T-helper 17 cell (primary cell): Measurements from ENCODE around the gene BTNL8. TPM values are rescaled to one million over a fixed set of nuclear protein-coding genes. Genes with fewer than 3 reads are reported as not detected.

Experiments
- ATAC-seq: fragments of 150-1000 bp; cut with Tn5 transposase; 2 replicates; pipeline ENCODE4 v1.10.0; 2021; ENCODE audit warnings: mild to moderate bottlenecking, moderate library complexity
- DNase-seq, 3 donors: peaks; one replicate each; pipeline versions ENCODE4 v3.0.0 to v3.0.0-alpha.2; 2020 to 2021
- H3K9me3 ChIP-seq: one replicate; pipeline ENCODE4 v1.7.0; 2013; ENCODE audit warnings: low read length, mild to moderate bottlenecking; ENCODE audit not compliant: control insufficient read depth, poor library complexity, severe bottlenecking
- H3K27ac Mint-ChIP-seq: one replicate; pipeline ENCODE4 v1.8.0; 2022; ENCODE audit warnings: mild to moderate bottlenecking, moderate library complexity, mixed read lengths
- H3K27me3 Mint-ChIP-seq: one replicate; pipeline ENCODE4 v1.8.0; 2022; ENCODE audit warnings: mixed read lengths
- H3K36me3 Mint-ChIP-seq: one replicate; pipeline ENCODE4 v1.8.0; 2022; ENCODE audit warnings: low read depth, mixed read lengths
- H3K4me1 Mint-ChIP-seq: one replicate; pipeline ENCODE4 v1.8.0; 2022; ENCODE audit warnings: mild to moderate bottlenecking, mixed read lengths
- H3K4me3 Mint-ChIP-seq: one replicate; pipeline ENCODE4 v1.8.0; 2022; ENCODE audit warnings: mild to moderate bottlenecking, moderate library complexity, mixed read lengths
- total RNA-seq, 4 donors: library from RNA in 2 of 4; stranded (reverse) in 2 of 4; gene quantifications; one replicate each; pipeline ENCODE4 v1.2.3 and lab custom pipeline; 2022 to 2026

BTNL8 gene, protein sequence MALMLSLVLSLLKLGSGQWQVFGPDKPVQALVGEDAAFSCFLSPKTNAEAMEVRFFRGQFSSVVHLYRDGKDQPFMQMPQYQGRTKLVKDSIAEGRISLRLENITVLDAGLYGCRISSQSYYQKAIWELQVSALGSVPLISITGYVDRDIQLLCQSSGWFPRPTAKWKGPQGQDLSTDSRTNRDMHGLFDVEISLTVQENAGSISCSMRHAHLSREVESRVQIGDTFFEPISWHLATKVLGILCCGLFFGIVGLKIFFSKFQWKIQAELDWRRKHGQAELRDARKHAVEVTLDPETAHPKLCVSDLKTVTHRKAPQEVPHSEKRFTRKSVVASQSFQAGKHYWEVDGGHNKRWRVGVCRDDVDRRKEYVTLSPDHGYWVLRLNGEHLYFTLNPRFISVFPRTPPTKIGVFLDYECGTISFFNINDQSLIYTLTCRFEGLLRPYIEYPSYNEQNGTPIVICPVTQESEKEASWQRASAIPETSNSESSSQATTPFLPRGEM
- total RNA-seq (not detected), total RNA-seq (lab: John Stamatoyannopoulos, UW) (0 reads per million in 2 donors)

DNA sequence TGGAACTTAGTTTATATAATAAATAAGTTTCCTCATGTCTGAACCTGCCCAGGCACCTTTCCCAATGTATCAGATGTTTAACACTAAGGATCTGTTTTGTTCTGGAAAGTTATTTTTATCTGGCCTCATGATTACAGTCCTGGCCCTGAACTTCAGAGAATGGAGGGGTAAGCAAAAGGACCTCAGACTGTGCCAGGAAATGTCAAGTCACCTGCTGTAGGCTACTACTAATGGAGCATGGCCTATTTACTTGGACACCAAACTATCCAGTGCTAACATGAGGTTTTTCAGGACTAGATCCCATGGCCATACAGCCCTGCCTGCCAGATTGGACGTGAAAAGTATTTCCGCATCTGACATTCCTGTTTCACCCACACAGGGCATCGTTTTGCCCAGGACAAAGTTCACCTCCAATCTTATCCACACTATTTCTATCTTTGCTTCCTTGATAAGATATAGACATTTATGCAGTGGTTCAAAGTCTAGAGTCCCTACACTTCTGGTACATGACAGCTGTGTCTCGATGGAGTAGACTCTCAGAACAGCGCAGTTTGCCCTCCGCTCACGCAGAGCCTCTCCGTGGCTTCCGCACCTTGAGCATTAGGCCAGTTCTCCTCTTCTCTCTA, at the start of gene BTNL8:
TSS of gene BTNL8 (plus strand) at position 539 of the 626 bp plus-strand sequence. CDS start 152 bp downstream, outside the sequence.
- DNase-seq (no peak), ATAC-seq (no peak)
- H3K4me3 Mint-ChIP-seq: no peak within 1 kb of the TSS
- no peaks in the 10 kb centered on the region for H3K4me1 Mint-ChIP-seq
- peaks cover 17% of the 10 kb centered on the region for H3K27me3 Mint-ChIP-seq
- H3K9me3 ChIP-seq: no peaks in the 10 kb centered on the region
- no peaks in the 10 kb centered on the region for H3K36me3 Mint-ChIP-seq
- no peak within 1 kb of the TSS for H3K27ac Mint-ChIP-seq

DNA sequence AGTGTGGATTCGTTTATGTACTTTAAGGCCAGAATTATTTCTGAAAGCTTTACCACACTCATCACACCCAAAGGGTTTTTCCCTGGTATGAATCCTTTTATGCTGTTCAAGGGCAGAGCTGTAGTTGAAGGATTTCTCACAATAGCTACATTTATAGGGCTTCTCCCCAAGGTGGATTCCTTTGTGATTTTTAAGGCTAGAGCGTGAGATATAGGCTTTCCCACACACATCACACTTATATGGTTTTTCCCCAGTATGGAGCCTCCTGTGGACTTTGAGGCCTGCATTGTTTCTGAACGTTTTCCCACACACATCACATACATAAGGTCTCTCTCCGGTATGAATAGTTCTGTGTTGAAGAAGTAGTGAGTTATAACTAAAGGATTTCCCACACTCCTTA, 49.1 kb upstream of the BTNL8 start:
- H3K4me1 Mint-ChIP-seq: peaks cover 14% of the 10 kb centered on the region
- no peak overlapping the region for H3K27ac Mint-ChIP-seq
- peaks cover 14% of the 10 kb centered on the region for H3K36me3 Mint-ChIP-seq
- peaks cover 10% of the 10 kb centered on the region for H3K9me3 ChIP-seq
- DNase-seq (no peak), ATAC-seq (no peak)
- H3K4me3 Mint-ChIP-seq: no peak overlapping the region
- no peaks in the 10 kb centered on the region for H3K27me3 Mint-ChIP-seq

DNA sequence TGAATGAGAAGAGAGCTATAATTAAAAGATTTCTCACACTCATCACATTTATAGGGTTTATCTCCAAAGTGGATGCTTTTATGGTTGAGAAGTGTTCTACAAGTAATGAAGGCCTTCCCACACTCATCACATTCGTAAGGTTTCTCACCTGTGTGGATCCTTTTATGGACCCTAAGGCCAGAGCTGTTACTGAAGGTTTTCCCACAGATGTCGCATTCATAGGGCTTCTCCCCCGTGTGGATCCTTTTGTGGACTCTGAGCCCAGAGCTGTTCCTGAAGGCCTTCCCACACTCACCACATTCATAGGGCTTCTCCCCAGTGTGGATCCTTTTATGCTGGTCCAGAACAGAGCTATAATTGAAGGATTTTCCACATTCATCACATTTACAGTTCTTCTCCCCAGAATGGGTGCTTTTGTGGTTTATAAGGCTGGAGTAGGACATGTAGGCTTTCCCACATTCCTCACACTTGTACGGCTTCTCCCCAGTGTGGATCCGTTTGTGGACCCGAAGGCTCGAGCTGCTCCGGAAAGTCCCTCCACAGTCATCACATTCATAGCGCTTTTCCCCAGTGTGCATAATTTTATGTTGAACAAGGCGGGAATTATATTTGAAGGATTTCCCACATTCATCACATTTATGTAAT, 48.4 kb upstream of the BTNL8 start:
- Mint-ChIP-seq H3K4me1 (peaks cover 16% of the 10 kb centered on the region), H3K27ac (no peak overlapping the region), H3K27me3 (no peaks in the 10 kb centered on the region), H3K36me3 (peaks cover 17% of the 10 kb centered on the region), H3K4me3 (no peak overlapping the region)
- DNase-seq (no peak), ATAC-seq (no peak)
- H3K9me3 ChIP-seq: peaks cover 10% of the 10 kb centered on the region

DNA sequence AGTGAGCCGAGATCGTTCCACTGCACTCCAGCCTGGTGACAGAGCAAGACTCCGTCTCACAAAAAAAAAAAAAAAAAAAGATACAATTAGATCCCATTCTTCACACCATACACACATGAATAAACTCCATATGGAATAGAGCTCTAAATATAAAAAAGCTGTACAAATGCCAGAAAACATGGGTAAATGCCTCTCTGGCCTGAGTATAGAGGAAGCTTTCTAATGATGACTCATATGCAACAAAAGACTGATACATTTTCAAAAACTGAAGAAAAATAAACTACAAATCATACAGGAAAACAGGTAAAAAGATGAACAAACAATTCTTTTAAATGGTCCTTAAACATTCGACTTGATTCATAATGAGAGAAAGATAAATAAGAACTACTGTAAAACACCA, 46.5 kb upstream of the BTNL8 start:
- peaks cover 10% of the 10 kb centered on the region for H3K9me3 ChIP-seq
- Mint-ChIP-seq H3K27ac (no peak overlapping the region), H3K4me3 (no peak overlapping the region), H3K36me3 (peaks cover 19% of the 10 kb centered on the region), H3K27me3 (no peaks in the 10 kb centered on the region), H3K4me1 (peaks cover 17% of the 10 kb centered on the region)
- ATAC-seq: no peak
- DNase-seq: no peak

DNA sequence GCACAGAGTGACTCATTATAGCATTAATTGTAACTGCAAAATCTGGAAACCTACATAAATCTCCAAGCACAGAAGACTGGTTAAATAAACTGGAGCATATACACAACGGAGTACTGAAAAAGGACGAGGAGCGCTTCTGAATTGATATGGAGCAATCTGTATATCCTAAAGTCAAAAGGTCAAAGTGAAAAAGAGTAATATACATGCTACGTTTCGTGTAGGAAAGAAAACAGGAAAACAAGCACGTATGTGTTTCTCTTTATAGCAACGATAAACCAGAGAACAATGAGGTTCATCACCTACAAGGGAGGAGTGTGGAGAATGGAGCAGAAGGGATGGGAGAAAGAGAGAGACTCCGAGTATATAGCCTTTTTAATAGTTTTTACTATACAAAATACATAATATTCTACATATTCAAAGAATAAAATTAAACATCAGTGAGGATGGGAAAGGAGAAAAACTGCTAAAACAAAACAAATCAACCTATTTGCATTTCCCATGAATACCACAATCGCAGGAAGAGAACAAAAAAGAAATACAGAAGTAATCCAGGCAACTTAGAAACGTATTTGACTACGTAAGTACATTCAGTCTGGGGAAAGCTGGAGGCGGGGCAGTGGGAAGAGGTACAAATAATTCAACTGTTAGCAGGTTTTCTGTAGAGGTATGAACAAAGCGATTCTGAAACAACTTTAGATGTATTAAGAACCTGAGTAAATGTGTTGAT, 45.7 kb upstream of the BTNL8 start:
- Mint-ChIP-seq H3K4me3 (no peak overlapping the region), H3K36me3 (peaks cover 19% of the 10 kb centered on the region), H3K4me1 (peaks cover 17% of the 10 kb centered on the region), H3K27ac (no peak overlapping the region), H3K27me3 (no peaks in the 10 kb centered on the region)
- DNase-seq: no peak
- ATAC-seq: no peak
- H3K9me3 ChIP-seq: peaks cover 10% of the 10 kb centered on the region

DNA sequence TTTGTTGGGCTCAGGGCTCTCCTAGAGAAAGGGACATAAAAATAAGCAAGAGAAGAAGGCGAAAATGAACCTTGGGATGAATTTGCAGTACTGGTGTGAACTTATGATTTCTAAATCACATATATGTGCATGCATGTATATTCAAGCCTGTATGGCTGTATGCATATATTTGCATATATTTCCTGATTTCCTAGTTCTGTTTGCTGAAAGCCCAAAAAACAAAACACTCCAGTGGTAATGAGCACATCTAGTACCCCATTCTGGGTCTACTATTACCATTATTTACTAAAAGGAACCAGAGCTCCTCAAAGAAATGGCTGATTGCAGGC, 45.1 kb upstream of the BTNL8 start:
- DNase-seq: no peak
- H3K4me3 Mint-ChIP-seq: no peak overlapping the region
- no peak overlapping the region for H3K27ac Mint-ChIP-seq
- no peak for ATAC-seq
- peaks cover 10% of the 10 kb centered on the region for H3K9me3 ChIP-seq
- no peaks in the 10 kb centered on the region for H3K27me3 Mint-ChIP-seq
- peaks cover 19% of the 10 kb centered on the region for H3K4me1 Mint-ChIP-seq
- peaks cover 19% of the 10 kb centered on the region for H3K36me3 Mint-ChIP-seq

DNA sequence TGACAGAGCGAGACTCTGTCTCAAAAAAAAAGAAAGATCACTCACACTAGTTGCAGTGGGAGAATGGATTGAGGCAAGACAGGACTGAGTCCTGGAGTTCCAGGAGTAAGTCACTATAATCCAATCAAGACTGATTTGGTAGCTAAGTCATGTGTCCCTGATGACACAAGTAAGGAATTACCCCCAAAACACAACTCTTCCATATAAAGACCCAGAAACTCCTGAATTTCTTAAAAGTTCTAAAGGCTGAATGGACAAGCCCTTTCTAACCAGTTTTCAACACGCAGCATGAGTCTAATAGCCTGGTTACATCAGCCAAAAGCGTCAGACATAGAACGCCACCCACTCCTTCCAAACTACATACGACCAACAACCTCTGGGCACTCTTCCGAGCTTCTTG, 40.4 kb upstream of the BTNL8 start:
- Mint-ChIP-seq H3K4me1 (peaks cover 27% of the 10 kb centered on the region), H3K27ac (peak overlapping the region; percentile 41), H3K27me3 (no peaks in the 10 kb centered on the region), H3K4me3 (no peak overlapping the region), H3K36me3 (peaks cover 16% of the 10 kb centered on the region)
- no peaks in the 10 kb centered on the region for H3K9me3 ChIP-seq
- ATAC-seq (no peak), DNase-seq (no peak)

DNA sequence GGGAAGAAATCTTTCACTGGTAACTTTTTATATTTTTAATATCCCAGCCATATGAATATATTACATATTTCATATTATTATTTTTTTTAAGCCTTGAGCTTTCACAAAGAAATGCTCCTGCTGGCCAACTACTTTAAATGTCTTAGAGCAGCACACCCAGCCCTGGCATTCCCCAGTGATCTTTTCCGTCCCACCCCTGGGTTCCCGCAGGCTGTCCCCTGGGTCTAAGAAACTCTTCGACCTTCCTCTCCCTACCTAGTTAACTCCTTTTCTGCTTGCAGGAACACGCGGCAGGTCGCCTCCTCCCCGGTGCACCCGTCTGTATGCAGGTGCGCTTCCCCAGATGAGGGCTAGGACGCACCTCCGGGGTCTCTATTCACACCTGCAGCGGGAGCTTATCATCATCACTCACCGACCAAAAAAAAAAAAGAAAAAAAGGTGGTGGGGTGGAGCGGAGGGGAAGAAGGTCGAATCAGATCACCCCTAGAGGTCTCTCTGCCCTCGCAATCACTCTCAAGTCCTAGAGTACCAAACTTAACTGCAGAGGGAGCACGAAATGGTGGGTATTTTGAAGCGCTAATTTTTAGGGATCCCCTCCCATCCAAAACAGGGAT, 38.6 kb upstream of the BTNL8 start:
- H3K9me3 ChIP-seq: no peaks in the 10 kb centered on the region
- Mint-ChIP-seq H3K27me3 (no peaks in the 10 kb centered on the region), H3K36me3 (peaks cover 8% of the 10 kb centered on the region), H3K27ac (peak overlapping the region; percentile 77), H3K4me3 (peak overlapping the region; percentile 91), H3K4me1 (peaks cover 19% of the 10 kb centered on the region)
- ATAC-seq: peak; percentile 80
- DNase-seq: peak in 2 of 3 donors; percentile 22 to 37

DNA sequence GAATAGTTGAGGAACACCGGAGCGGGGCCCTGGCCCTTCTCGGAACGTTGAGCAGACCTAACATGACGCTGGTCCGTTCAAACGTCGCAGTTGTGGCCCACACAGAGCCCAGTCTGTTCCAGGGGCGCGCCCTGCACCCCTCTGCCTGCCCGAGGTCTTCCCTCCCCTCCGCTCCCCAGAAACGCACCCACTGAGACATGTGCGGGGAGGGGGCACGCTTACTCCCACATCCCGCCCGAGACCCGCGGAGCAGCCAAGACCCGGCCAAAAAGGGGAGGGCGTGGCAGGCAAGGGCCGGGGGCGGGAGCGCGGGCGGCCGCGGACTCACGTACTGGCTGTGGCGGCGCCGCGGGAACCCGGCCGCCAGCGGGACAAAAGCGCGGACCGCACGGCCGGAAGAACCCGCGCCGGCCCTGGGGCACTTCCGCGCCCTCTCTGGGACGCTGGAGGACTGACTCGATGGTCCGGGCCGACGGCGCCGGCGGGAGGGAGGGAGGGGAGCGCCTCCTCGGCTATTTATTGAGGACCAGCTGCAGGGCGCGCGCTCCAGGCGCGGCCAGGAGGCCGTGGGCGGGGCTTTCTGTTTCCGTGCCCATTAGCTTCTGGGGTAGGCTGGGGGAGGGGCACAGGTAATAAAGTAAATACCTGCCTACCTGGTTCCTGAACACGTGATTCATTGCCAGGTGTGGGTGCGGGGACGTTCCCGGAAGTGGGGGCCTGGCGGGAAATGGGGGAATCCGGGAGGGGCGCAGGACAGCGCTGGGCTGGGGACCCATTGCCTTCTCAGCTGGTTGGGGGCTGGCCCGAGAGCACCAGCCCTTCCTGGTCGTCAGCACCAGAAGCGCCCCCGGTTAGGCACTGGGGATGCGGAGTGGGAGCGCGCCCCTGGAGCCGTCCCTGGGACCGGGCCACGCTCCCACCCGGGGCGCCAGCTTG, 37.8 kb upstream of the BTNL8 start, which contains the start of gene ZFP62:
TSS of gene ZFP62 (minus strand) at position 390 of the 936 bp plus-strand sequence. CDS start at position 333, 57 bp downstream.
- peaks cover 2% of the 10 kb centered on the region for H3K36me3 Mint-ChIP-seq
- peak within 1 kb of the TSS; percentile 77 for H3K27ac Mint-ChIP-seq
- peak; percentile 88 for ATAC-seq
- H3K27me3 Mint-ChIP-seq: peaks cover 6% of the 10 kb centered on the region
- no peaks in the 10 kb centered on the region for H3K9me3 ChIP-seq
- DNase-seq: peak; percentile 72 to 83 (median 76)
- peaks cover 15% of the 10 kb centered on the region for H3K4me1 Mint-ChIP-seq
- H3K4me3 Mint-ChIP-seq: peak within 1 kb of the TSS; percentile 91

DNA sequence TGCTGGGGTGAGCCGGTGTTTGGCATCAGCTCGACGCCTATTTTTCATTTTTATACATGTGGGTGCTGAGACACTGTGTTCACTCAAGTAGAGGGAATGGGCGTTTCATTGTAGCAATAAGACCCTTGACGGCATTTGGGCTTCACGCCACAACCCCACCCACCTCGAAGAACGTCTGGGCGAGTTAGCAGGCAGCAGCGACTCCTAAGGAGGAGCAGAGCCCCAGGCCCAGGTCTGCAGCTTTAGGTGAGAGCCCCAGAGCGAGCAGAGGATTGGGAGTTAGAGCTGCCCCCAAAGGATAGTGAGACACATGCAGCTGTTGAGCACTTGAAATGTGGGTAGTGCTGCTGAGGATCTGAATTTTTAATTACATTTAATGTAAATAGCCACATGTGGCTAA, 36.3 kb upstream of the BTNL8 start:
- no peak for ATAC-seq
- peaks cover 19% of the 10 kb centered on the region for H3K27me3 Mint-ChIP-seq
- DNase-seq: no peak
- H3K4me1 Mint-ChIP-seq: peaks cover 15% of the 10 kb centered on the region
- peaks cover 2% of the 10 kb centered on the region for H3K36me3 Mint-ChIP-seq
- no peak overlapping the region for H3K27ac Mint-ChIP-seq
- H3K4me3 Mint-ChIP-seq: no peak overlapping the region
- no peaks in the 10 kb centered on the region for H3K9me3 ChIP-seq

DNA sequence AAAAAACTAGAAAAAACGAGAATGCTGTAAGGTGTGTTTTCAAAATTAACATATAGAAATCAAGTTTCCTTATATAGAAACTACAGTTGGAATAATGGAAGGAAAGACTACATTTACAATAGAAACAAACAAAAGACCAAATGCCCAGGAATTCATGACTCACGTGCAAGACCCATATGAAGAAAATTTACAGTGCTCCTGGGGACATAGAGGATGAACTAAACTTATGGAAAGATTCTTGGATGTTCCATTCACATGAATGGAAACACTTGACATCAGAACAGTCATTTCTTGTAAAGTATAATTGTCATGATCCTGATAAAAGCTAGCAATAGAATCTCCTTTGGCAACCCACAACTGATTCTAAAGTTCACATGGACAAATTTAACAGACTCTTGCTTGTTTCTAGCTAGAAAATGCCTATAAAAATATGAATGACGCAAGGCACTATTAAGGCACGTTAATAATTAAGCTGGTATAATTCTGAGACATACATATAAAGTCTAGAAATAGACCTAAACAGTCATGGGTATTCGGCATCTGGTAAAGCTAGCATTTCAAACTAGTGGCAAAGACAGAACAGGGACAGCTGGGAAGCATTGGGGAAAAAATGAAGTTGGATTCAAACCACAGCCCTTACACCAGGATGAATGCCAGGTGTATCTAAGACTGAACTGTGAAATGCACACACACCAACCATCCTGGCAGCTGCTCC, 32.8 kb upstream of the BTNL8 start:
- Mint-ChIP-seq H3K4me1 (peaks cover 4% of the 10 kb centered on the region), H3K36me3 (no peaks in the 10 kb centered on the region)
- no peak for ATAC-seq

More for the DNA sequence above, 32.8 kb upstream of the BTNL8 start:
- Mint-ChIP-seq H3K27me3 (peaks cover 35% of the 10 kb centered on the region), H3K27ac (no peak overlapping the region), H3K4me3 (no peak overlapping the region)
- no peak for DNase-seq
- no peaks in the 10 kb centered on the region for H3K9me3 ChIP-seq
